Astrocyte of the hippocampus (primary cell): ENCODE measurements around the gene CGNL1.

Source experiments
- DNase-seq: peaks from one replicate; pipeline ENCODE4 v3.0.0; 2011; ENCODE audit warnings: low read depth, low spot score

Gene CGNL1

DNA sequence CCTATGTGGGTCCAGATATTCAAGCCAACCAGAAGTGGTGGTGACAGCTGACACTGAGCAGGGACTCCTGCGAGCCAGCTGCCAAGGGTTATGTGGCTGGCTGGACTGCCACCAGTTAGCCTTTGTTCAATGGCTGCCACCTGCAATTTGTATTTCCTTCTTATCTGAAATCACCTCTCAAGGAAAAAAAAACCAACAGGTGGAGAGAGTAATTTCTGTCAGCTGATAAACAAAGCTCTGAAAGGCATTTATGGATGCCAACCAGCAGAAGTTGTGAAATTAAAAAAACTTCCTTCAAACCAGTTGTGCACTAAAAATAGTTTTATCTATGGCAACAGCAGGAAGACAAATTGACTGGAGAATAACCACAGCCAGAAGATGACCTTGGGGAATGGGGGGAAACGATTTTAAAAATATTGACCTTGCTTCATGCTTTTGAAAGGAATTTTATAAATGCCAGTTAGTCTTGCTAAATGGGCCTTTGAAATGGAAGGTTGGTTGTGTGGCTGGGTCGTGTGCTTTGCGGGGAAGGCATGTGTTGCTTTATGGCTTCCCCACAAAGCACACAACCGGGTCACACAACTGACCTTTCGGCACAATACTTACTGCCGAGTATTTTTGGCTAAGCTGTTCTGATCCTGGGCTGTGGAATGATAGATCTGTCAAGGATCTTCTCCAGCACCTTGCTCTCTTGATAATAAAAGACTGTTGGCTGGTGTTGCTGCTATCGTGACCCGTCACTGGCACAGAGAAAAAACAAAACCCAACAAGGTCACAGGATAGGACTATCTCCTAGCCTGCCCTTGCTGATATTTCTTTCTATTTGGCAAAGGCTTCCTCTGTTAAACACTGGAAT lies 218.9 kb downstream of the CGNL1 start:
- DNase-seq: no peak

DNA sequence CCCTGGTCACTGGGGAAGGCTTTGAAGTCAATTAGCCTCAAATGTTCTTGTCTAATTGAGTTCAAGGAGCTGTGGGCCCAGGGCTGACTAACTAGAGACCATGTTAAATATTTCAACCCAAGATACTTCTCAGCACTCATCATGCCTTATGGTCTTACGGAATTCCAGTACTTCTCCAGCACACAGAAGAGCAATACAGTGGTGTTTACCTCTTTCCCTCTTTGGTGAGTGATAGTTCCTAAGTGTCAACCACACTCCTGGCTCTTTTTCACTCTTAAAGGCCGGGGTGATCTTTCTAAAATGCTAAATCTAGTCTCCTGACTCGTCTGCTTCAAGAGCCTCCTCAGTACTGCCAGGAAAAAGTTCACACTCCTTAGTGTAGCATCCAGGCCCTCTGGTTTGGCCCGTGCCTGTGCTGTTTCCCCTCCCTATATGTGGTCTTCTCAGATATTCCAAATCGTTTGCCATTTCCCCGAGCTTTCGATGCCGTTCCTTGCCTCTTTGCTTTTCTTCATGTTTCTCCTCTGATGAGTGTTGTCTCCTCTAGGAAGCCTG lies 220.1 kb downstream of the CGNL1 start:
- no peak for DNase-seq

DNA sequence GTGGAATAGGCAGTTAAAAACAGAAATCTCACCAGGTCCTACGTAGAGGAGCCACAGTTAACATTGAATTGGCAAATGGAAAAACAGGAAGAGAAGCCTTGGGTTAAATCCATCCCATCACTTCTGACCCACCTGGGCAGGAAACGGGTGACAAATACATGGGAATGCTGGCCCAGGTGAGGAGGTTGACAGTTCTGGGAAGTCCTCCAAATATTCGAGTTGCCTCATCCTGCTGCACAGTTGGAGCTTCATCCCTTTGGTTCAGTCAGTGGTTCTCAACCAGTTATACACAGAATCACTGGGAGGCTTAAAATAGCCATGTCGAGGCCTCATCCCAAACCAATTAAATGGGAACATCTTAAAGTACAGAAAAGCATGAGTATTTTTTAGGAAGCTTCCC lies 220.7 kb downstream of the CGNL1 start:
- no peak for DNase-seq

DNA sequence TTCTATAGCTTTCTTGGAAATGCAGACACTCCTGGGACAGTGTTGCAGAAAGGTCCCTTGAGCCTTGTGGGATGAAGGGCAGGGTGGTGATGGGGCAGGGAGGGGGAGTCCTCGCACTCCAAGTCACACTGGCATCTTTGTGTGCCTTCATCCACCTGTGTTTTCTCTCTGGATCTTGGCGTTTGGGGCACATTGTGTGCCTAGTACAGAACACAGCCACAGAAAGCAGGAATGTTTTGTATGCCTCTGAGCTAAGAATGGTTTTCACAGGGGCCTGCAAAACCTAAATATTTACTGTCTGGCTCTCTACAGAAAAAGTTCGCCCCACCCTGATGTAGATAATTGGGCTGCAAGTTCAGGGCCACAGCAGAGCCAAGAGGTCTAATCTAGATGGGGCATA lies 221.1 kb downstream of the CGNL1 start:
- DNase-seq: no peak

DNA sequence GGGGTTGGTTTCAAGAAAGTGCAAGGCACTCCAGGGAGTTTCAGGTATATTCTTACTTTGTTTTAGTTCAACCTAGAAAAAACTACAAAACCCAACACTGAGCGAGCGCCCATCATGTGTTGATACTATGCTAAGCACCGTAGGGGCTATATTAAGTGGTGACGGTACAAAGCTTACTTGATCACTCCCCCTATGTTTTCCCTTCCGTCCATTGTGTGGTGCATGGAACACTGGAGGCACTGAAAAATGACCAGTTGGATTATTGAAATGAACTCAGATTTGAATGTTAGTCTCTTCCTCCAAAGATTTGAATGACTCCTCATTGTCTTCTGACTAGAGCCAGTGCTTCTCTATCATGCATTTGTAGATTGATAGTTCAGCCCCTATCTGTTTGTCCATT lies 222.0 kb downstream of the CGNL1 start:
- DNase-seq: no peak

DNA sequence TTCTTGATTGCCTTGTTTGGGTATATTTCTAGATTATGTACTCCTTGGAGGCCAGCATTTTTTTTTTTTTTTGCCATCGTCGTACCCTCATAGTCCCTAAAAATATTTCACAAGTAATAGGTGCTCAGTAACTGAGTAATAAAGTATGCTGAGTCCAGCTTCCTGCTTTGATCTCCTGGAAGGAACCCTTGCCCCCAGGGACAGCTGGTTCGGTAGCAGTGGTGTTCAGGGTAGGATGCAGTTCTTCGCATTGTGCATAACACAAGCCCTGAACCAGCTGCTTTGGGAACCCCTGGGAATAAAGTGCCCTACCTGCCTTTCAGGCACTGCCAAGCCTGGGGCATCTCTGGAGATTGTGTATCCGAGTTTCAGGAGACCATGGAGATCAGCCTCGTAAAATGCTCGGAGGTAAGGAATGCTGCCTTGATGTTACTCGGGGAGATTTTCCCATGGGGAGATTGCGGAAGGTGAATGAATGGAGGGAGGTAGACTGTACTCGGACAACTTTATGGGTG lies 223.0 kb downstream of the CGNL1 start:
- no peak for DNase-seq

DNA sequence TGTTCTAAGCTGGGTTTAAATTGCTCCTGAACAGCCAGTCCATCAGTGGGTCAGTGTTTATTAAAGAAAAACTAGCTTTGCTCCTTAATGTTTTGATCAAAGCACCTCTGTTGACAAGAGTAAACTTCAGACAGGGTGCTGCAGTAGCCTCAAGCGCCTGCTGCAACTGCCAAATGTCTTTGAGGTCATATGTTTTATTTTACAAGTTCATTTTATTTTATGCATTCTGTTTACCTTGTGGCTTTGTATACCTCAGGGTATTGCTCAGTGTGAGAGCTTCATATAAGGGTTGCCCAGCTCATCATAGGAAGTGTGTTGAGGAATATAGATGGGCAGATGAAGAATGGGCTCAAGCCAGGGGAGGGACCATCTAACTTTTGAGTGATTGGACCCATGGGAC lies 223.9 kb downstream of the CGNL1 start:
- DNase-seq: no peak
